ENCODE data around the gene HSPA4. TPM values are rescaled to one million over a fixed set of nuclear protein-coding genes. Genes with fewer than 3 reads are reported as not detected.

The HSPA4 gene
- total RNA-seq, 2 donors from 2014 or later = 245 to 287 TPM

DNA sequence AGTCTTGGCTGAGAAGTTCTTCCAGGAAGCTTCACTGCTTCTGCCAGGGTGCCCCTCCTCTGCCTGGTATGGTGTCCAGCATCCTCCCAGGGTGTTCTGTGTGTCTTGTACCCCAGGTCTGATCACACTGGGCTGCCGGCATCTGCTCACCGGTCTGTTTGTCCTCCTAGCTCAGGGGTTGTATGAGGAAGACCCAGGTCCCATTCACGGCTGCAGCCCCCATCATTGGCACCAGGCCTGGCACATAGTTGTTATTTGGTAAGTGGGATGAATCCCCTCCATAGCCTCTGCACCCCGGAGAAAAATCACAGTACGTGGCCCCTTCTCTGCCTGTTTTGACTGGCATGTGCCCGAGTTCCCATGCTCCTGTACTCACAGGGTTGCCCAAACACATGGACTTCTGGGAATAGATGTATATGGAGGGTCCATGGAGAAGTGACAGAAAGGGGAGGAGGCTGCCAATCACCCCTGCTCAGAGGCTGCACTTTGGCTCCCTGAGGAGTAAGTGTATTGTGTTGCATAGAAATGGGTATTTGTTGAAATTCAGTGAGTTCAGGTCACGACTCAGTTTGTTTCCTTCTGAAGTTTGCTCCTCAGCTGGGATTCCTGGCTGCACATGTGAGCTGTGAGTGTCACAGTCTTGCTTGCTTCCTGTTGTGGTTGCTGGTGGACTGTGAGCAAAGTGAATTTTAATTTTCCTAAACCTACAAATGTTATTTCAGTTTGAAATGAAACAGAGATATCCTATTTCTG is 96.2 kb downstream of the HSPA4 start:
- no peaks in the 10 kb centered on the region for H3K36me3 Mint-ChIP-seq (ENCODE audit: low read depth)
- H3K4me1 ChIP-seq (ENCODE audit: control insufficient read depth, insufficient read depth, low read length) = no peaks in the 10 kb centered on the region
- H3K27ac ChIP-seq (ENCODE audit: low read depth, low read length) = no peak overlapping the region
- no peak for DNase-seq
- WGBS, 2 experiments (ENCODE audit: insufficient coverage in 1 of 2, insufficient read length in 1 of 2) = 29 to 93% methylated on average over 1 to 7 of the region's 7 CpGs
- TF ChIP-seq, protein P1, sequence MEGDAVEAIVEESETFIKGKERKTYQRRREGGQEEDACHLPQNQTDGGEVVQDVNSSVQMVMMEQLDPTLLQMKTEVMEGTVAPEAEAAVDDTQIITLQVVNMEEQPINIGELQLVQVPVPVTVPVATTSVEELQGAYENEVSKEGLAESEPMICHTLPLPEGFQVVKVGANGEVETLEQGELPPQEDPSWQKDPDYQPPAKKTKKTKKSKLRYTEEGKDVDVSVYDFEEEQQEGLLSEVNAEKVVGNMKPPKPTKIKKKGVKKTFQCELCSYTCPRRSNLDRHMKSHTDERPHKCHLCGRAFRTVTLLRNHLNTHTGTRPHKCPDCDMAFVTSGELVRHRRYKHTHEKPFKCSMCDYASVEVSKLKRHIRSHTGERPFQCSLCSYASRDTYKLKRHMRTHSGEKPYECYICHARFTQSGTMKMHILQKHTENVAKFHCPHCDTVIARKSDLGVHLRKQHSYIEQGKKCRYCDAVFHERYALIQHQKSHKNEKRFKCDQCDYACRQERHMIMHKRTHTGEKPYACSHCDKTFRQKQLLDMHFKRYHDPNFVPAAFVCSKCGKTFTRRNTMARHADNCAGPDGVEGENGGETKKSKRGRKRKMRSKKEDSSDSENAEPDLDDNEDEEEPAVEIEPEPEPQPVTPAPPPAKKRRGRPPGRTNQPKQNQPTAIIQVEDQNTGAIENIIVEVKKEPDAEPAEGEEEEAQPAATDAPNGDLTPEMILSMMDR (conservative IDR thresholded peaks at IDR 0.05) = no peak
- no peaks in the 10 kb centered on the region for H3K27me3 Mint-ChIP-seq (ENCODE audit: insufficient read depth)
- no peak overlapping the region for H3K4me3 Mint-ChIP-seq
- H3K36me3 ChIP-seq (ENCODE audit: control insufficient read depth, insufficient read depth, low read length) = no peaks in the 10 kb centered on the region
- H3K4me1 Mint-ChIP-seq = peaks cover 14% of the 10 kb centered on the region
- peaks cover 10% of the 10 kb centered on the region for H3K9me3 ChIP-seq (ENCODE audit: control insufficient read depth, low read length)
- no peaks in the 10 kb centered on the region for H3K27me3 ChIP-seq (ENCODE audit: control insufficient read depth, insufficient read depth, low read length, poor library complexity, severe bottlenecking)
- H3K4me3 ChIP-seq (ENCODE audit: low read length) = no peak overlapping the region
- no peak overlapping the region for H3K9ac ChIP-seq (ENCODE audit: extremely low read depth, low read length, poor library complexity, severe bottlenecking)
- H3K27ac Mint-ChIP-seq = no peak overlapping the region
- peaks cover 13% of the 10 kb centered on the region for H3K9me3 Mint-ChIP-seq

DNA sequence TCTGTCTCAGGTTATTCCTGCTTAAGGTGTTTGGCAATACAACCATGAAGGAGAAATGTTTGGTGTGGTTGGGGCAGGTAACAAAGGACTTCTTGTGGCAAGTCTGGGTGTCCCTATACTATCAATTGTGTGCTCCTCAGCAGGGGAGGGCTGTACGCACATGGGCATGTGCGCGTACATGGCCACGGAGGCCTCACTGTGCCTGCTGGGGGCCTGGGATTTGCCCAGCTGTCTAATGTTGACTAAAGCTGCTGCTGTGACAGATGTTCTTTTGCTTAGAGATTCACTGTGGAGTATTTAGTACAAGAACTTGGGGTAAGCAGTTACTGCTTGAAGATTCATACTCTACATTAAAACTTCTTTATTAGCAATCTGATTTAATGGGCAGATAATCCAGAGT is 97.5 kb downstream of the HSPA4 start:
- Mint-ChIP-seq H3K9me3 (peaks cover 7% of the 10 kb centered on the region), H3K4me3 (no peak overlapping the region), H3K36me3 (ENCODE audit: low read depth) (no peaks in the 10 kb centered on the region), H3K27ac (no peak overlapping the region), H3K4me1 (peaks cover 14% of the 10 kb centered on the region), H3K27me3 (ENCODE audit: insufficient read depth) (no peaks in the 10 kb centered on the region)
- TF ChIP-seq, protein P1 (conservative IDR thresholded peaks at IDR 0.05) = no peak
- H3K36me3 ChIP-seq (ENCODE audit: control insufficient read depth, insufficient read depth, low read length) = no peaks in the 10 kb centered on the region
- H3K4me3 ChIP-seq (ENCODE audit: low read length) = no peak overlapping the region
- H3K4me1 ChIP-seq (ENCODE audit: control insufficient read depth, insufficient read depth, low read length) = no peaks in the 10 kb centered on the region
- H3K9ac ChIP-seq (ENCODE audit: extremely low read depth, low read length, poor library complexity, severe bottlenecking) = no peak overlapping the region
- no peak for DNase-seq
- no peak overlapping the region for H3K27ac ChIP-seq (ENCODE audit: low read depth, low read length)
- WGBS, 2 experiments (ENCODE audit: insufficient coverage in 1 of 2, insufficient read length in 1 of 2) = 80 to 89% methylated on average over 1 to 4 of the region's 4 CpGs
- H3K27me3 ChIP-seq (ENCODE audit: control insufficient read depth, insufficient read depth, low read length, poor library complexity, severe bottlenecking) = no peaks in the 10 kb centered on the region
- no peaks in the 10 kb centered on the region for H3K9me3 ChIP-seq (ENCODE audit: control insufficient read depth, low read length)

DNA sequence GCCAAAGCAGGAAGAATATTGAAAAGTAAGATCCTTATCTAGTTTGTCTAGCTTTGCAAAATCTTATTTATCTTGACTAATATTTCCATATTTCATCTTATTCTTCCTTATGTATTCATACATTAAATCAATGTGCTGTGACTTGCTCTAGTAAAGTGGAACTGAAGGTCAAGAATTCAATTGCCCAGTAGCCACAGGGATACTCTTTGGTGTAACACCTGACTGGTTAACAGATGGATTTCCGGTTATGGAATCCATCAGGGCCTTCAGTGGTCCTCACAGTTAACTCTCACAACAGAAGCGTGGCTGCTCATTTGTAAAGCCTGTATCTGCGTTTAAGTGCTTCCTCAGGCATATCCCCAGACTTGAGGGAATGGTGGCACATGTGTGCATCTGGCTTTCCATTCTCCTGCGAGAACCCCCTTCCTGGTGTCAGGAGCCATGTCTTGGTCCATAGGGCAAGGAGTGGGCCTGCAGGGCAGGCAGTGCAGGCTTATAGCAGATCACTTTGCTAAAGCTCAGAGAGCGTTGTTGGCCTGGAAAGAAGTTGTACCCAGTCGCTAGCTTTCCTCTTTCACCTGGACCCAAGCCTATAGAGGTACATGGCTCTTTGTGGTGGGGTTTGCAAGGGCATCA is 99.2 kb downstream of the HSPA4 start:
- Histone ChIP-seq H3K9ac (ENCODE audit: extremely low read depth, low read length, poor library complexity, severe bottlenecking) (no peak overlapping the region), H3K4me1 (ENCODE audit: control insufficient read depth, insufficient read depth, low read length) (no peaks in the 10 kb centered on the region), H3K9me3 (ENCODE audit: control insufficient read depth, low read length) (no peaks in the 10 kb centered on the region), H3K27me3 (ENCODE audit: control insufficient read depth, insufficient read depth, low read length, poor library complexity, severe bottlenecking) (no peaks in the 10 kb centered on the region), H3K27ac (ENCODE audit: low read depth, low read length) (no peak overlapping the region), H3K36me3 (ENCODE audit: control insufficient read depth, insufficient read depth, low read length) (no peaks in the 10 kb centered on the region), H3K4me3 (ENCODE audit: low read length) (no peak overlapping the region)
- H3K9me3 Mint-ChIP-seq = no peaks in the 10 kb centered on the region
- WGBS, 2 experiments (ENCODE audit: insufficient coverage in 1 of 2, insufficient read length in 1 of 2) = 92 to 99% methylated on average over 6 of the region's 6 CpGs
- TF ChIP-seq, protein P1 (conservative IDR thresholded peaks at IDR 0.05) = no peak
- H3K4me3 Mint-ChIP-seq = no peak overlapping the region
- no peak for DNase-seq
- no peaks in the 10 kb centered on the region for H3K27me3 Mint-ChIP-seq (ENCODE audit: insufficient read depth)
- H3K36me3 Mint-ChIP-seq (ENCODE audit: low read depth) = no peaks in the 10 kb centered on the region
- H3K27ac Mint-ChIP-seq = no peak overlapping the region
- H3K4me1 Mint-ChIP-seq = peaks cover 14% of the 10 kb centered on the region

All from endodermal cell (in vitro differentiated cells).